GM12864 (cell line): ENCODE data around the gene SGK1.

Experiments used
- DNase-seq: peaks from one replicate; pipeline ENCODE4 v3.0.0-alpha.2; 2011; ENCODE audit warnings: low read depth
- H3K4me3 ChIP-seq: 2 replicates; pipeline ENCODE4 v1.5.1; 2011; ENCODE audit warnings: mild to moderate bottlenecking, low read depth, low read length, control low read depth
- CTCF ChIP-seq: IDR thresholded peaks from 2 replicates; pipeline ENCODE4 v1.5.1; 2011; ENCODE audit warnings: low read depth, mild to moderate bottlenecking, moderate library complexity, low read length, control low read depth, inconsistent platforms; ENCODE audit errors: missing control alignments

The SGK1 gene

GRCh38 chr6:134177753-134178160, 140.2 kb downstream of the SGK1 start:
- DNase-seq, result no peak
- H3K4me3 ChIP-seq, result peak overlapping the region; percentile 49
- no peak for TF ChIP-seq CTCF

- no peak for DNase-seq
- no peak overlapping the region; the same call in 1 of the 2 replicates for H3K4me3 ChIP-seq
- no peak for TF ChIP-seq CTCF
Observed at GRCh38 chr6:134177236-134177635, 140.7 kb downstream of the SGK1 start.

- TF ChIP-seq CTCF, result no peak
- no peak for DNase-seq
- H3K4me3 ChIP-seq, result peak overlapping the region; percentile 81
Observed at GRCh38 chr6:134176264-134176975, 141.5 kb downstream of the SGK1 start.

- no peak for TF ChIP-seq CTCF
- peak overlapping the region; percentile 81 for H3K4me3 ChIP-seq
- no peak for DNase-seq
Observed at GRCh38 chr6:134175532-134176263, 142.2 kb downstream of the SGK1 start.

- TF ChIP-seq CTCF, result peak; percentile 7
- peak; percentile 57 for DNase-seq
- peak overlapping the region; percentile 81 for H3K4me3 ChIP-seq
Observed at GRCh38 chr6:134174672-134175531, 143.0 kb downstream of the SGK1 start.

GRCh38 chr6:134173936-134174671, 143.8 kb downstream of the SGK1 start:
- DNase-seq, result peak; percentile 60
- peak overlapping the region; percentile 81 for H3K4me3 ChIP-seq
- TF ChIP-seq CTCF, result peak; percentile 74
